ENCODE measurements around the gene RAB6A.
"Not testable (repeated sequence)": the region's sequence is repeated elsewhere in the genome, so short reads cannot be mapped to it uniquely, and the experiment has no call there.

RAB6A gene

DNA sequence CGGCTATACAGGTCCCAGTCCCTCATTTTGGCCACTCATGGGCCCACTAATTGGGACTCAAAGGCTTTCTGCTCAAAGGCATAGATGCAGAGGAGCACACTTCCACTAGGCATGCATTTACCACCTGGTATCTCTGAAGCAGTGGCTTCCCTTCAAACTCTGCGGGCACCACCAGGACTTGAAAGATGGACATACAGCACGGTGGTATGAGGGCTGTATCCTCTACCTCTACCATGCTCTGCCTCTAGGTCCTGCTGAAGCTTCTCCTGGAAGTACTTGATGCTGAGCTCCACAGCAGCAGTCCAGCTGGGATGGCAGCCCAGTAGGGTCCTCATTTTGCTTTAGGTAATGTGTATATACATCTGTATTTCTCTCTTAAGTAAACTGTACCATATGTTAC is 49.9 kb downstream of the RAB6A start:
- POLR2A ChIA-PET (ENCODE audit: low non-redundant PET), result no interaction called here
- TF ChIP-seq, protein P1, sequence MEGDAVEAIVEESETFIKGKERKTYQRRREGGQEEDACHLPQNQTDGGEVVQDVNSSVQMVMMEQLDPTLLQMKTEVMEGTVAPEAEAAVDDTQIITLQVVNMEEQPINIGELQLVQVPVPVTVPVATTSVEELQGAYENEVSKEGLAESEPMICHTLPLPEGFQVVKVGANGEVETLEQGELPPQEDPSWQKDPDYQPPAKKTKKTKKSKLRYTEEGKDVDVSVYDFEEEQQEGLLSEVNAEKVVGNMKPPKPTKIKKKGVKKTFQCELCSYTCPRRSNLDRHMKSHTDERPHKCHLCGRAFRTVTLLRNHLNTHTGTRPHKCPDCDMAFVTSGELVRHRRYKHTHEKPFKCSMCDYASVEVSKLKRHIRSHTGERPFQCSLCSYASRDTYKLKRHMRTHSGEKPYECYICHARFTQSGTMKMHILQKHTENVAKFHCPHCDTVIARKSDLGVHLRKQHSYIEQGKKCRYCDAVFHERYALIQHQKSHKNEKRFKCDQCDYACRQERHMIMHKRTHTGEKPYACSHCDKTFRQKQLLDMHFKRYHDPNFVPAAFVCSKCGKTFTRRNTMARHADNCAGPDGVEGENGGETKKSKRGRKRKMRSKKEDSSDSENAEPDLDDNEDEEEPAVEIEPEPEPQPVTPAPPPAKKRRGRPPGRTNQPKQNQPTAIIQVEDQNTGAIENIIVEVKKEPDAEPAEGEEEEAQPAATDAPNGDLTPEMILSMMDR (conservative IDR thresholded peaks at IDR 0.05; ENCODE audit: low read depth), result no peak
- H3K27ac ChIP-seq, result no peak overlapping the region
- no peak for DNase-seq (ENCODE audit: low spot score)
- CTCF ChIA-PET, result interaction anchor here (0.7 kb wide), 2 partner anchors 61 to 288 kb away, joined by 3 to 5 read pairs; no protein-coding TSS in a partner anchor

- no peak overlapping the region for H3K27ac ChIP-seq
- TF ChIP-seq, protein P1 (conservative IDR thresholded peaks at IDR 0.05; ENCODE audit: low read depth), result no peak
- ChIA-PET POLR2A (ENCODE audit: low non-redundant PET) (no interaction called here), CTCF (interaction anchor here (0.6 kb wide), 1 partner anchor 9 kb away, joined by 3 read pairs; no protein-coding TSS in a partner anchor)
- DNase-seq (ENCODE audit: low spot score), result no peak
Observed at GRCh38 chr11:73705053-73705452, 55.8 kb downstream of the RAB6A start.

GRCh38 chr11:73693899-73694525 is 66.9 kb downstream of the RAB6A start:
- POLR2A ChIA-PET (ENCODE audit: low non-redundant PET), result no interaction called here
- TF ChIP-seq, protein P1 (conservative IDR thresholded peaks at IDR 0.05; ENCODE audit: low read depth), result no peak

GRCh38 chr11:73680687-73681086 is 80.2 kb downstream of the RAB6A start:
- CTCF ChIA-PET, result no interaction called here
- POLR2A ChIA-PET (ENCODE audit: low non-redundant PET), result no interaction called here
- TF ChIP-seq, protein P1 (conservative IDR thresholded peaks at IDR 0.05; ENCODE audit: low read depth), result no peak
- no peak for DNase-seq (ENCODE audit: low spot score)
- no peak overlapping the region for H3K27ac ChIP-seq

More at GRCh38 chr11:73693899-73694525, 66.9 kb downstream of the RAB6A start:
- DNase-seq (ENCODE audit: low spot score), result no peak
- no peak overlapping the region for H3K27ac ChIP-seq
- CTCF ChIA-PET, result interaction anchor here (0.6 kb wide), 2 partner anchors 14 to 1096 kb away, joined by 3 to 5 read pairs; no protein-coding TSS in a partner anchor

DNA sequence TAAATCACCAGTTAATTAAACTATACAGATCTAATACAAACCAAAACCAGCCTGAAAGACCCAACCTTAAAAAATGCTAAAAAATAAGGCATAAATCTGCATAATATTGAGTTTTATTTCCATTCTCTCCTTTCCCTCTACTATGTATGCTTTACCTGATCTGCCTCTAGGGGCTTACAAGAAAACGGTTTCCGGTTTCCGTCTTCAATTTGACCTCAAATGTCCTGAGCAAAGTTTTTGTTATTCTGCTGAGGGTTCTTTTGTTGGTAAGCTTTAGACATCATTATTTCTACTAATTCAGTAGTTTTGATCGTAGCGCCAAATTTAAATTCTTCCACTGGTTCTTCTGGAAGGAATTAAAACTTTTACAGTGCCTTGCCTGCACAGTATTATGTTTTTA is 84.3 kb downstream of the RAB6A start:
- CTCF ChIA-PET; POLR2A ChIA-PET (ENCODE audit: low non-redundant PET); DNase-seq (ENCODE audit: low spot score); H3K27ac ChIP-seq: not testable (repeated sequence)

DNA sequence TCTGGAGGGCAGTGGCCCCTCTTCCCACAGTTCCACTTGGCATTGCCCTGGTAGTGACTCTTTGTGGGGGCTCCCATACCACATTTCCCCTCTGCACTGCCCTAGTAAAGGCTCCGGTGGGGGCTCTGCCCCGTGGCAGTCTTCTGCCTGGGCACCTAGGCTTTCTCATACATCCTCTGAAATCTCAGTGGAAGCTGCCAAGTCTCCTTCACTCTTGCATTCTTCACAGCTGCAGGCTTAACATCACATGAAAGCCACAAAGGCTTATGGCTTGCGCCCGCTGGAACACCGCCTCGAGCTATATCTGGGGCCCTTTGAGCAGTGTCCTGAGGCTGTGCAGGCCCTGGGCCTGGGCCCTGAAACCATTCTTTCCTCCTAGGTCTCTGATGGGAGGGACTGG is 89.2 kb downstream of the RAB6A start:
- DNase-seq (ENCODE audit: low spot score), result no peak
- POLR2A ChIA-PET (ENCODE audit: low non-redundant PET), result no interaction called here
- H3K27ac ChIP-seq, result no peak overlapping the region
- CTCF ChIA-PET, result interaction anchor here (0.7 to 0.9 kb wide), 2 partner anchors 10 to 193 kb away, joined by 4 to 5 read pairs; no protein-coding TSS in a partner anchor
- TF ChIP-seq, protein P1 (conservative IDR thresholded peaks at IDR 0.05; ENCODE audit: low read depth), result no peak

- no peak overlapping the region for H3K27ac ChIP-seq
- ChIA-PET CTCF (interaction anchor here (0.7 to 1.1 kb wide), 3 partner anchors 10 to 320 kb away, joined by 3 to 4 read pairs (median 3); no protein-coding TSS in a partner anchor), POLR2A (ENCODE audit: low non-redundant PET) (no interaction called here)
- no peak for DNase-seq (ENCODE audit: low spot score)
- TF ChIP-seq, protein P1 (conservative IDR thresholded peaks at IDR 0.05; ENCODE audit: low read depth), result no peak
Observed at GRCh38 chr11:73670808-73671207, 90.1 kb downstream of the RAB6A start.

Measured in RWPE1 (cell line).